GM19240 (cell line): ENCODE measurements around the gene INTS13.
"Not testable (repeated sequence)": the region's sequence is repeated elsewhere in the genome, so short reads cannot be mapped to it uniquely, and the experiment has no call there.

ENCODE experiments used
- DNase-seq: peaks from one replicate; pipeline ENCODE4 v3.0.0; 2011; ENCODE audit warnings: low spot score; ENCODE audit not compliant: insufficient read length

Gene INTS13

DNA sequence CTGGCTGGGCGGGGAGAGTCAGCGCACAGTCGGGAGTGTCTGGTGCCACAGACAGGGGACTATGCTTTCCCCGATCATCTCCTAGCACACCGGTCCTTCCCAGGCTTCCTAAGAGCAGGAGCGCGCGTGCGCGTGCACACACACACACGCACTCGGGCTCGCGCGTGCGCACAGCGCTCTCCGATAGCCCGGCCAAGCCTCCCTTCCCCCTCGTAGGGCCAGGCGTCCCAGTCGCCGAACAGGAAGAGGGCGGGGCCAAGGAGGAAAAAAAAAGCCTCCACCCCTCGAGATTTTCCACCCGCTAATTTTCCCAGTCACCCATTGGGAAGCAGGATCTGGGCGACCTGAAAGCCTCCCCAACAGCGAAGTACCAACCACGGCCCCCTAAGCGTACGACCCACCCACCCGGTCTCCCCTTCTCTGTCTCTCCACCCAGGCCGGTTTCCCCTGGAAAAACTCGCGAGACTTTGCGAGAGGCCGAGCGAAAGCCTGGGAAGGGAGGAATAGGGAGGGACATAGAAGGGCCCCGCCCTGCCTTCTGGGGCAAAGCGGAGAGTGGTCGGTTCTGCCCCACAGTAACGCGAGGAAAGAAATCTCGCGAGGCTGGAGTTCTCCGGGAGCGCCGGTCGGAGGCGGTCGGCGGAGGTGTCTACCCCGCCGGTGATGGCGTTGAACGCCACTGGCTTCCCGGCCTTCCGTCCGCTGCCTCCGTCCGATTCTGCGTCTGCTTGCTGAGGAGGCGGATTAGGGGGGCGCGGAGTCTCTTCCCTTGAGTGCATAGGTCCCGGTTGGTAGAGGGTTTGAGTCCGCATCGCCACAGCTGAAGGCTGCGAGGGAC, at the start of gene INTS13, which contains the start of gene FGFR1OP2:
TSS of gene INTS13 (minus strand) at position 119 of the 838 bp plus-strand sequence. CDS start 1,178 bp downstream, outside the sequence.
TSS of gene FGFR1OP2 (plus strand) at position 608 of the 838 bp plus-strand sequence. CDS start 15,689 bp downstream, outside the sequence.
- DNase-seq = peak; percentile 36

DNA sequence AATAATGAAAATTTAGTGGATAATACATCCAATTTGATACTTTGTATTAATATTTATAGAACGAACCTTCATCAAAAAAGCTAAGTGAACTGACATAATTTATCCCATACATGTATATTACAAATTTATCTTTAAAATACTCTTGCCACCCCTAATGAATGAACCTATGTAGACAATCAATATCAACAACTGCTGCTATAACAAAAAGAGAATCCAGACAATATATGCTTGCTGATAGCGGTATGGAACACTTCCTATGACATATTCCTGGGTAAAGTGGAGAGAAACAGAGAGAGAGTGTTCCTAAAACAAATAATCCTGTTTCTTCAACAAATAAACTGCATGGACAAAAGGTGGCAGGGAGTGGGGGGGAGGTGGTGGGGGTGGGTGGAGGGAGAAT, 45.1 kb upstream of the INTS13 start:
- DNase-seq = no peak

- DNase-seq = no peak
Measured at GRCh38 chr12:26979733-26980132, 42.0 kb upstream of the INTS13 start.

GRCh38 chr12:26978801-26979200, 41.0 kb upstream of the INTS13 start:
- no peak for DNase-seq

- no peak for DNase-seq
Measured at GRCh38 chr12:26976687-26977086, 38.9 kb upstream of the INTS13 start.

- DNase-seq = peak; percentile 55
Measured at GRCh38 chr12:26971963-26972362, 34.2 kb upstream of the INTS13 start.

GRCh38 chr12:26970136-26970535, 32.4 kb upstream of the INTS13 start:
- DNase-seq = no peak

GRCh38 chr12:26966842-26967241, 29.1 kb upstream of the INTS13 start:
- no peak for DNase-seq

GRCh38 chr12:26963413-26963812, 25.6 kb upstream of the INTS13 start:
- no peak for DNase-seq

GRCh38 chr12:26961803-26962202, 24.0 kb upstream of the INTS13 start:
- DNase-seq = no peak

GRCh38 chr12:26961391-26961790, 23.6 kb upstream of the INTS13 start:
- not testable (repeated sequence) for DNase-seq

DNA sequence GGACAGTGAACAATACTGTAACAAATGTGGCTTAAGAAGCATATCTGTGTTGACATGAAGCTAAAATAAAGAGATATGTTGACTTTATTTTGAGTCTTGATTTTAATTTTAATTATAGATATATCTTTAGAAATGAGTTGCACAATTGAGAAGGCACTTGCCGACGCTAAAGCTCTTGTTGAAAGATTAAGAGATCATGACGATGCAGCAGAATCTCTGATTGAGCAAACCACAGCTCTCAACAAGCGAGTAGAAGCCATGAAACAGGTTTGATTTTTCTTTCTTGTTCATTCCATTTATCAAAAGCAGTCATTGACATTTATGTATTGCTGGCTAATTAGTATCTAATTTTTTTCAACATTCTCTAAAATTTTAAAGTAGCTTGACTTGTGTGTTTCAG, 16.2 kb upstream of the INTS13 start:
- no peak for DNase-seq

GRCh38 chr12:26953447-26953846, 15.7 kb upstream of the INTS13 start:
- DNase-seq = no peak

GRCh38 chr12:26948309-26948708, 10.5 kb upstream of the INTS13 start:
- no peak for DNase-seq

GRCh38 chr12:26941215-26941594, 3.4 kb upstream of the INTS13 start:
- DNase-seq = no peak

DNA sequence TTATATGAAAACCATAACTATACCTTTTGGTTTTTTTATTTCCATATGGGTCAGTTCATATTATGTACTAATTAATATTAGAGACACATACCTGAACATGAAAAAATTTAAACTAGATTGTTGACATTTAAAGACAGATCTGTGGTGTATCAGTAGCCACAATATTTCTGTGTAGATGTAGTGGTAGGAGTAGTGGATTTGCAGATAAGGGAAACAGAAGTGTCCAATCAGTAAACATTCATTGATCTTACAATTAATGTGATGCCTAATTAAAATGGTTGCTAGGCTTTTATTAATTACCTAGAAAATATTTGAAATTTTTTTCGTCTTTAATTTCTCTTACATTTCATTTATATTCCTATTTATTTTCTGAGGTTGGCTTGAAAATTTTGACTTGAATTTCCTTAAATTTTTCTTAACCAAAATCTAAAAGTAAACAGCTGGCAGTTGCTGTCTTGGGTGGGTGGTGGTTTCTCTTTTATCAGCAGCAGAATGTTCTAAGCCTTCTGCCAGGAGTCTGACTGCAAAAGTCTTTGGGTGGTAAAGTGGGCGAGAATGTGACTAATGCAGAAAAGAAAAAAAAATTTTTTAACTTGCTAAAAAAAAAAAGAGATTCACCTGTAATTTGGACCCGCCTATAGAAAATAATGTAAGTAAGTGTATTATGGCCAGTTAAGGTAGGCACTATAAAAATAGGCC, 2.9 kb upstream of the INTS13 start:
- no peak for DNase-seq

DNA sequence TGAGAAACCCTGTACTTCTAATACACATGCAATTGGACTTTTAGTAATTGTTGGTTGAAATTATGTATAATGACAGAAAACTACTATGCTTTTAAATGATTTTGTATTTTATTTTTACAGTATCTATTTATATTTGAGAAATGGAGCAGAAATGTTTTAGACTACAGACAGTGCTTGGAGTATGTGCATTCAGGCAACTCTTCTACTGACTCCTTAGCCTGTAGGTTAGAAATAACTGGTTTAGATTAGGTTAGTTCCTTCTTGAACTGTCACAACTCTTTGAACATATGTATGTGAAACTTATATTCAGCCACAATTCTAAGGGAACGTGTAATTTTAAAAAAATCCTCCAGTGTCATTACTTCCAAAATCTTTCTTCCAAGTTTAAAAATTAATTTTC, 2.2 kb upstream of the INTS13 start:
- no peak for DNase-seq

DNA sequence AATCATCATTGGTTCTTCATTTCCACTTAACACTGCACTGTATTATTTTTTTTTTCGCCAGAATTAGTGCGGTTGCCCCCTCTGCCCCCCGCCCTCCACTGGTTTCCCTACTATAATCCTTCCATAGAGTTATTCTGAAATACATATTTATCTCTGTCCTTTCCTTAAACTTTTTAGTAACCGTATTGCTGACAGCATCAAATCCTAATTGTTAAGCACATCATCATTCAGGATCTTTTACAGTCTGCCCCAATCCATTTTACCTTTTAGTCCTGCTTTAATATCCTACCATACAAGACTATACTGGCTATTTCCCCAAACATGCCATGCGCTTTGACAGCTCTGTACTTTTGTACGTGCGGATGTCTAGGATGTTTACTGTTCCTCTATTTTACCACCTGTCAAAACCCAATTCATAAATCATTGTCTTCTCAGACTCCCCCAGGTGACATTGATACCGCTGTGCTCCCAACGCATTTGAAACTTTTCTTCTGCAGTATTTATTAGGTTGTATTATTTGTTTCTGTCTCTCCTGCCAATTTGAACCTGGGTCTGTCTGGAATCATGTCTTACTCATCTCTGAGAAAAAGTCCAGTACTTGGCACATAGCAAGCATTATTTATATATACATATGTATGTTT, 1.5 kb upstream of the INTS13 start:
- DNase-seq = no peak

DNA sequence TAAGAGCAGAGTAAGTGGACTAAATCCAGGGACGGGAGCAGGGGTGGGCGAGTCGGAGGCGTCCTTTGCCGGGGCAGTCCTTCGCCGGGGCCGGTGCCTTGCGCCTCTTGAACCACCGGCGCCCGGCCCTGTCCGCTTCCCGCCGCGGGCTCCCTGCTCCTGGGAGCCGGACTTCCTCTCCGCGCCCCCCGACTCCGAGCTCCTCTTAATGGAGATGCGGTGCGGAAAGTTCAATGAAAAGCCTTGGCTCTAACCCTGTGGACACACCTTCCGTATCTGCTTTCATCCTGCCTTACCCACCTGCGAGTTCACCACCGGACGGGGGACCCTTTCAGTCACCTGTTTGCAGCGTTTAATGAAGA, 901 bp upstream of the INTS13 start:
- no peak for DNase-seq

GRCh38 chr12:26937443-26937862, 328 bp downstream of the INTS13 start:
- no peak for DNase-seq

- DNase-seq = no peak
Measured at GRCh38 chr12:26936559-26937442, 980 bp downstream of the INTS13 start.
